Measurements from ENCODE around the gene TRIM31. TPM values are rescaled to one million over a fixed set of nuclear protein-coding genes. Genes with fewer than 3 reads are reported as not detected.
A peak's percentile ranks its signal among the peaks of the same experiment; 100 is the strongest.

The TRIM31 gene, protein sequence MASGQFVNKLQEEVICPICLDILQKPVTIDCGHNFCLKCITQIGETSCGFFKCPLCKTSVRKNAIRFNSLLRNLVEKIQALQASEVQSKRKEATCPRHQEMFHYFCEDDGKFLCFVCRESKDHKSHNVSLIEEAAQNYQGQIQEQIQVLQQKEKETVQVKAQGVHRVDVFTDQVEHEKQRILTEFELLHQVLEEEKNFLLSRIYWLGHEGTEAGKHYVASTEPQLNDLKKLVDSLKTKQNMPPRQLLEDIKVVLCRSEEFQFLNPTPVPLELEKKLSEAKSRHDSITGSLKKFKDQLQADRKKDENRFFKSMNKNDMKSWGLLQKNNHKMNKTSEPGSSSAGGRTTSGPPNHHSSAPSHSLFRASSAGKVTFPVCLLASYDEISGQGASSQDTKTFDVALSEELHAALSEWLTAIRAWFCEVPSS
- polyA plus RNA-seq (2013, experiment 1 of 2): not detected
- not detected for polyA plus RNA-seq (2013, experiment 2 of 2)

DNA sequence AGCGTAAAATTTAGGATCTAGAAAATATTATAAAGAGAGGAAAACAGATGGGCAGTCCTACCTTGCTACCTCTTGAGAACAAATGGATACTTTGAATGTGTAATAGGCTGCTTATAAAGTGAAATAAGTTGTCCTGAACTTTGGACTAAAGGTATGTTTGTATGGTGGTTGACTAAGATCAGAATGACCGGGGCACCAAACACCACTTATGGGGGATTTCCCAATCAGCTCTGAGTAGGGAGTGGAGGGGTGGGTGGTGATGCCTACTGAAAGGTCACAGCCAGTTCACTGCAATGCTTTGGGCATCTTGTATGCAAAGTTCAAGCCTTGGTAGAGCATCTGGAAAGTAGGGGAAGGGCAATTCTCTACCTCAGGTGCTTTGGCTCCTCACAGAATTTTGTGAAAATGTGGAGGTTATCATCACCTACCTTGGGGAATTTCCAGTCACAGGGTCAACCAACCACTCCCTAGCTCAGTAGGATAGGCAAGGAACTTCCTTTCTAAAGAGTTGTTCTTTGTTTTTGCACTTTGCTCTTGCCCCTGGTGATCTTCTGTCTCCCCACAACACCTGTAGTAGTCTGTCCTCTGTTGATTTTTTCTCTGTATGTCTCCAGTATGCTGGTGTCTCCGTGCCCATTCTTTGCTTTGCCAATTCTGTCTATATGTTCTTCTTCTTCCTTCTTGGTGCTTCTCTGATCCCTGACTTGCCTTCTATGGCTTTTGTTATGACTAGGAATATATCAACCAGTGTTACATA, at the start of gene TRIM31:
TSS of gene TRIM31 (minus strand) at position 88 of the 757 bp plus-strand sequence. CDS start 285 bp downstream, outside the sequence.
- no peak within 1 kb of the TSS for H3K18ac ChIP-seq (ENCODE audit: low read length)
- 100% methylated on average over 1 of the region's 3 CpGs; no CpG with 5 or more reads in 1 of the 2 donors for WGBS, 2 donors (ENCODE audit: extremely low coverage in 2 of 2, insufficient read length in 2 of 2, insufficient replicate concordance in 1 of 2)

GRCh38 chr6:30162265-30163089, 49.6 kb upstream of the TRIM31 start:
- no peak overlapping the region for H2BK120ac ChIP-seq (ENCODE audit: low read depth, low read length)
- no peaks in the 10 kb centered on the region for H3K79me1 ChIP-seq (ENCODE audit: low read depth, low read length)
- H3K27ac ChIP-seq (replicated peaks; ENCODE audit: low read length): no peak overlapping the region
- no peak overlapping the region for H3K23ac ChIP-seq (ENCODE audit: low read depth, low read length, poor library complexity)
- H2AK5ac ChIP-seq (ENCODE audit: low read depth, low read length): no peak overlapping the region
- H3K4me2 ChIP-seq (ENCODE audit: insufficient read depth, low read length, poor library complexity, severe bottlenecking): no peak overlapping the region
- H2BK12ac ChIP-seq (ENCODE audit: low read length): no peak overlapping the region
- H3K4me1 ChIP-seq (ENCODE audit: control insufficient read depth in 2 of 2, insufficient read depth in 1 of 2, low read depth in 1 of 2, low read length in 2 of 2): peaks cover 0 to 1% of the 10 kb centered on the region in 2 donors
- H3K18ac ChIP-seq (ENCODE audit: low read length): no peak overlapping the region
- DNase-seq (ENCODE audit: low spot score): no peak
- H2AFZ ChIP-seq (ENCODE audit: low read length): no peak overlapping the region
- H4K8ac ChIP-seq (ENCODE audit: low read depth, low read length): no peak overlapping the region
- H3K27me3 ChIP-seq (ENCODE audit: control insufficient read depth in 3 of 3, insufficient read depth in 3 of 3, low read depth in 1 of 3, low read length in 3 of 3): peaks cover 0 to 42% (median 0%) of the 10 kb centered on the region in 3 experiments
- no peak overlapping the region for H2BK15ac ChIP-seq (ENCODE audit: low read length)
- no CpG with 5 or more reads among the region's 12 CpGs for WGBS, 2 donors (ENCODE audit: extremely low coverage in 2 of 2, insufficient read length in 2 of 2, insufficient replicate concordance in 1 of 2)
- no peaks in the 10 kb centered on the region for H3K9me3 ChIP-seq (replicated peaks in 1 of 2; ENCODE audit: control insufficient read depth in 2 of 2, insufficient read depth in 1 of 2, low read depth in 1 of 2, low read length in 2 of 2)
- no peak overlapping the region for H3K4ac ChIP-seq (ENCODE audit: low read length)
- no peak overlapping the region for H4K91ac ChIP-seq (ENCODE audit: low read depth, low read length, poor library complexity)
- no peaks in the 10 kb centered on the region for H3K36me3 ChIP-seq (replicated peaks in 1 of 2; ENCODE audit: control insufficient read depth in 2 of 2, insufficient read depth in 2 of 2, low read length in 2 of 2)
- H3K14ac ChIP-seq (ENCODE audit: low read length): no peak overlapping the region
- no peak overlapping the region for H2BK5ac ChIP-seq (ENCODE audit: low read length)
- H3K9ac ChIP-seq (ENCODE audit: low read depth, low read length, poor library complexity): no peak overlapping the region
- no peak overlapping the region for H3K4me3 ChIP-seq (ENCODE audit: low read length in 2 of 2)

More for the DNA sequence above, at the start of gene TRIM31:
- H3K23ac ChIP-seq (ENCODE audit: low read depth, low read length, poor library complexity): no peak within 1 kb of the TSS
- no peaks in the 10 kb centered on the region for H3K9me3 ChIP-seq (replicated peaks in 1 of 2; ENCODE audit: control insufficient read depth in 2 of 2, insufficient read depth in 1 of 2, low read depth in 1 of 2, low read length in 2 of 2)
- no peak within 1 kb of the TSS for H2BK120ac ChIP-seq (ENCODE audit: low read depth, low read length)
- H2BK5ac ChIP-seq (ENCODE audit: low read length): no peak within 1 kb of the TSS
- no peak within 1 kb of the TSS for H2AFZ ChIP-seq (ENCODE audit: low read length)
- H2AK5ac ChIP-seq (ENCODE audit: low read depth, low read length): no peak within 1 kb of the TSS
- H3K4me1 ChIP-seq (ENCODE audit: control insufficient read depth in 2 of 2, insufficient read depth in 1 of 2, low read depth in 1 of 2, low read length in 2 of 2): no peaks in the 10 kb centered on the region
- no peak within 1 kb of the TSS for H3K14ac ChIP-seq (ENCODE audit: low read length)
- no peak within 1 kb of the TSS for H3K4me3 ChIP-seq (ENCODE audit: low read length in 2 of 2)
- H4K8ac ChIP-seq (ENCODE audit: low read depth, low read length): no peak within 1 kb of the TSS
- H2BK12ac ChIP-seq (ENCODE audit: low read length): no peak within 1 kb of the TSS
- no peak within 1 kb of the TSS for H3K4me2 ChIP-seq (ENCODE audit: insufficient read depth, low read length, poor library complexity, severe bottlenecking)
- H3K27me3 ChIP-seq (ENCODE audit: control insufficient read depth in 3 of 3, insufficient read depth in 3 of 3, low read depth in 1 of 3, low read length in 3 of 3): peaks cover 0 to 52% (median 19%) of the 10 kb centered on the region in 3 experiments
- DNase-seq (ENCODE audit: low spot score): no peak
- H3K4ac ChIP-seq (ENCODE audit: low read length): no peak within 1 kb of the TSS
- no peak within 1 kb of the TSS for H2BK15ac ChIP-seq (ENCODE audit: low read length)
- no peak within 1 kb of the TSS for H3K27ac ChIP-seq (replicated peaks; ENCODE audit: low read length)
- no peak within 1 kb of the TSS for H3K9ac ChIP-seq (ENCODE audit: low read depth, low read length, poor library complexity)
- H4K91ac ChIP-seq (ENCODE audit: low read depth, low read length, poor library complexity): no peak within 1 kb of the TSS
- no peaks in the 10 kb centered on the region for H3K36me3 ChIP-seq (replicated peaks in 1 of 2; ENCODE audit: control insufficient read depth in 2 of 2, insufficient read depth in 2 of 2, low read length in 2 of 2)
- no peaks in the 10 kb centered on the region for H3K79me1 ChIP-seq (ENCODE audit: low read depth, low read length)

- H3K36me3 ChIP-seq (replicated peaks in 1 of 2; ENCODE audit: control insufficient read depth in 2 of 2, insufficient read depth in 2 of 2, low read length in 2 of 2): no peaks in the 10 kb centered on the region
- no peak within 1 kb of the TSS for H2BK5ac ChIP-seq (ENCODE audit: low read length)
- H2AFZ ChIP-seq (ENCODE audit: low read length): no peak within 1 kb of the TSS
- H3K9me3 ChIP-seq (replicated peaks in 1 of 2; ENCODE audit: control insufficient read depth in 2 of 2, insufficient read depth in 1 of 2, low read depth in 1 of 2, low read length in 2 of 2): no peaks in the 10 kb centered on the region
- H3K18ac ChIP-seq (ENCODE audit: low read length): no peak within 1 kb of the TSS
- H2BK15ac ChIP-seq (ENCODE audit: low read length): no peak within 1 kb of the TSS
- H2BK120ac ChIP-seq (ENCODE audit: low read depth, low read length): no peak within 1 kb of the TSS
- no CpG with 5 or more reads among the region's 4 CpGs for WGBS, 2 donors (ENCODE audit: extremely low coverage in 2 of 2, insufficient read length in 2 of 2, insufficient replicate concordance in 1 of 2)
- peak within 1 kb of the TSS; percentile 92 for H3K14ac ChIP-seq (ENCODE audit: low read length)
- peaks cover 0 to 1% of the 10 kb centered on the region in 2 donors for H3K4me1 ChIP-seq (ENCODE audit: control insufficient read depth in 2 of 2, insufficient read depth in 1 of 2, low read depth in 1 of 2, low read length in 2 of 2)
- H3K27ac ChIP-seq (replicated peaks; ENCODE audit: low read length): no peak within 1 kb of the TSS
- peaks cover 0 to 35% (median 0%) of the 10 kb centered on the region in 3 experiments for H3K27me3 ChIP-seq (ENCODE audit: control insufficient read depth in 3 of 3, insufficient read depth in 3 of 3, low read depth in 1 of 3, low read length in 3 of 3)
- no peak within 1 kb of the TSS for H2AK5ac ChIP-seq (ENCODE audit: low read depth, low read length)
- H2BK12ac ChIP-seq (ENCODE audit: low read length): no peak within 1 kb of the TSS
- H4K91ac ChIP-seq (ENCODE audit: low read depth, low read length, poor library complexity): no peak within 1 kb of the TSS
- no peak within 1 kb of the TSS for H4K8ac ChIP-seq (ENCODE audit: low read depth, low read length)
- H3K79me1 ChIP-seq (ENCODE audit: low read depth, low read length): no peaks in the 10 kb centered on the region
- H3K9ac ChIP-seq (ENCODE audit: low read depth, low read length, poor library complexity): peak within 1 kb of the TSS; percentile 50
- no peak within 1 kb of the TSS for H3K4me2 ChIP-seq (ENCODE audit: insufficient read depth, low read length, poor library complexity, severe bottlenecking)
- no peak within 1 kb of the TSS for H3K23ac ChIP-seq (ENCODE audit: low read depth, low read length, poor library complexity)
- H3K4ac ChIP-seq (ENCODE audit: low read length): no peak within 1 kb of the TSS
- DNase-seq (ENCODE audit: low spot score): no peak
- no peak within 1 kb of the TSS for H3K4me3 ChIP-seq (ENCODE audit: low read length in 2 of 2)
Observed at GRCh38 chr6:30160785-30161531, 48.1 kb upstream of the TRIM31 start, which contains the start of gene TRIM10. Gene TRIM10 (minus strand): TSS chr6:30161211. CDS start chr6:30160858, 353 bp downstream.
